Measurements from ENCODE around the gene FBXW9.

Gene FBXW9

DNA sequence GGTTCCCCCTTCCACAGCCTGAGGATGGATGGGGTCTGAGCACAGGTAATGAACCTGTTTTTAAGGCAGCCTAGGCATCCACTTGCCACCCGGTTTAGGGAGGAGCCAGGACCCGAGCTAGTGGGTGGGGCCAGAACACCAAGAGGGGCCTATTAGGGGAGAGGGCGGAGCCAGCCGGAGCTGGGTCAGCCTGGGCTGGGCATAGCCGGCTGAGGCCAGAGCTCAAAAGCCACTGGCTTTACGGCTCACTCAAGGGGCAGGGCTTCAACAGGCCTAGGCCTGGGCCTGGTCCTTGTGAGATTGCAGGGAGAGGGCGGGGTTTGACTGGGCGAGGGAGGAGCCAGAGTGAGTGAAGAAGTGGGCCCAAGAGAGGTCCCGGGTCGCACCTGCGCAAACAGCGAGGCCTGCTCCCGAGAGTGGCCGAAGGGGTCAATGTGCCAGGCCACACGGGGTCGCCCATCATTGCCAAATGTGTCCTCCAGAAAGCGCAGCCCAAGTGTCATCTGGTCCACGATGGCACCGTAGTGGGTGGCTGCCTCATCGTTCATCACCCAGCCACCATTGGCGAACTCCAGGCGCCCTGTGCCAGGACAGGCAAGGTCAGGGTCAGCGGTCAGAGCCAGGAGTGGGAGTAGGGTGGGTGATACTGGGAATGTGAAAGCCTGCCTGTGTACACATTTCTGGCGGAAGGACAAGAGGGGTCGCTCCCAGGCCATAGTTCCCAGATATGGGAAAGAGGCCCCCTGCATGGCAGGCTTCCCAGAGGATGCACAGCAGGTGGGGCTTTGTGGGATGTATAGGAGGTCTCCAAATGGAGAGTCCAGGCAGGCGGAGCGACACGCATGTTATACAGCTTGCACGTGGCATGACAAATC, 31.8 kb downstream of the FBXW9 start:
- H3K36me3 ChIP-seq (ENCODE audit: control insufficient read depth, insufficient read depth, low read length), result peaks cover 33% of the 10 kb centered on the region
- TF ChIP-seq, protein P1, sequence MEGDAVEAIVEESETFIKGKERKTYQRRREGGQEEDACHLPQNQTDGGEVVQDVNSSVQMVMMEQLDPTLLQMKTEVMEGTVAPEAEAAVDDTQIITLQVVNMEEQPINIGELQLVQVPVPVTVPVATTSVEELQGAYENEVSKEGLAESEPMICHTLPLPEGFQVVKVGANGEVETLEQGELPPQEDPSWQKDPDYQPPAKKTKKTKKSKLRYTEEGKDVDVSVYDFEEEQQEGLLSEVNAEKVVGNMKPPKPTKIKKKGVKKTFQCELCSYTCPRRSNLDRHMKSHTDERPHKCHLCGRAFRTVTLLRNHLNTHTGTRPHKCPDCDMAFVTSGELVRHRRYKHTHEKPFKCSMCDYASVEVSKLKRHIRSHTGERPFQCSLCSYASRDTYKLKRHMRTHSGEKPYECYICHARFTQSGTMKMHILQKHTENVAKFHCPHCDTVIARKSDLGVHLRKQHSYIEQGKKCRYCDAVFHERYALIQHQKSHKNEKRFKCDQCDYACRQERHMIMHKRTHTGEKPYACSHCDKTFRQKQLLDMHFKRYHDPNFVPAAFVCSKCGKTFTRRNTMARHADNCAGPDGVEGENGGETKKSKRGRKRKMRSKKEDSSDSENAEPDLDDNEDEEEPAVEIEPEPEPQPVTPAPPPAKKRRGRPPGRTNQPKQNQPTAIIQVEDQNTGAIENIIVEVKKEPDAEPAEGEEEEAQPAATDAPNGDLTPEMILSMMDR (IDR thresholded peaks at IDR 0.05; ENCODE audit: insufficient read depth, low read length, poor library complexity, severe bottlenecking), result no peak
- no peaks in the 10 kb centered on the region for H3K27me3 ChIP-seq (replicated peaks; ENCODE audit: control insufficient read depth, insufficient read depth, low read length)
- peak overlapping the region; percentile 23 for H3K4me3 ChIP-seq (replicated peaks; ENCODE audit: low read depth, low read length)
- no peak for DNase-seq (ENCODE audit: extremely low read depth, insufficient read length)

DNA sequence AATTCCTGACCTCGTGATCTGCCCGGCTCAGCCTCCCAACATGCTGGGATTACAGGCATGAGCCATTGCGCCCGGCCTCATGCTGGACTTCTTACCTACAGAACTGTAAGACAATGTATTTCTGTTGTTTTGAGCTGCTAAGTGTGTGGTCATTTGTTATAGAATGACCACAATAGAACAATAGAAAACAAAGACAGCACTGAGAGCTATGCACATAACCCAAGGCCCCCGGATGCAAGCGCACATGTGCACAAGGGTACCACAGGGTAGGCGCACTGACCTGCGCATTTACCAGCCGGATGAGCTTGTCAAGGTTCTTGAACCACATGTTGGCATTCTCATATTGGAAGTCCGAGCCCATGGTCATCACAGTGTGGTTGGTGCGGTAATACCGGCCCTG, 35.5 kb downstream of the FBXW9 start:
- Histone ChIP-seq H3K27me3 (replicated peaks; ENCODE audit: control insufficient read depth, insufficient read depth, low read length) (no peaks in the 10 kb centered on the region), H3K36me3 (ENCODE audit: control insufficient read depth, insufficient read depth, low read length) (peaks cover 46% of the 10 kb centered on the region), H3K4me3 (replicated peaks; ENCODE audit: low read depth, low read length) (no peak overlapping the region)
- DNase-seq (ENCODE audit: extremely low read depth, insufficient read length), result no peak
- TF ChIP-seq, protein P1 (IDR thresholded peaks at IDR 0.05; ENCODE audit: insufficient read depth, low read length, poor library complexity, severe bottlenecking), result no peak

DNA sequence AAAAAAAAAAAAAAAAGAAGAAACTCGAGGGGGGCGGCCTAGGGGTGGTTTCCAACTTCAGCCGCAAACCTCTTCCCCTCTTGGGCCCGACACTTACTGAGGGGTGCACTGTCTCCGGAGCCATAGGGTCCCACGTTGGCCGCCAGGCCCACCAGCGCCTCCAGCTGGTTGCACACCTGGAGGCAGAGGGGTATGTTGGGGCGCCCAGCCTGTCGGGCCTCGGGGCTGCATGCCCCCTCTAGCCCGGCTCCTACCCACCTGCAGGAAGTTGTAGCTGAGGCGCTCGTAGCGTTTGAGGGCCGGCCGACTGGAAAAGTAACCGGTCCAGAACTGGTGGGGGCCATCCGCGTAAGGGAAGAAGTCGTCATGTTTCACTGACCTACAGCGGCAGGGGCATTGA, 38.5 kb downstream of the FBXW9 start:
- no peaks in the 10 kb centered on the region for H3K27me3 ChIP-seq (replicated peaks; ENCODE audit: control insufficient read depth, insufficient read depth, low read length)
- DNase-seq (ENCODE audit: extremely low read depth, insufficient read length), result no peak
- TF ChIP-seq, protein P1 (IDR thresholded peaks at IDR 0.05; ENCODE audit: insufficient read depth, low read length, poor library complexity, severe bottlenecking), result peak; percentile 9
- no peak overlapping the region for H3K4me3 ChIP-seq (replicated peaks; ENCODE audit: low read depth, low read length)
- H3K36me3 ChIP-seq (ENCODE audit: control insufficient read depth, insufficient read depth, low read length), result peaks cover 41% of the 10 kb centered on the region

DNA sequence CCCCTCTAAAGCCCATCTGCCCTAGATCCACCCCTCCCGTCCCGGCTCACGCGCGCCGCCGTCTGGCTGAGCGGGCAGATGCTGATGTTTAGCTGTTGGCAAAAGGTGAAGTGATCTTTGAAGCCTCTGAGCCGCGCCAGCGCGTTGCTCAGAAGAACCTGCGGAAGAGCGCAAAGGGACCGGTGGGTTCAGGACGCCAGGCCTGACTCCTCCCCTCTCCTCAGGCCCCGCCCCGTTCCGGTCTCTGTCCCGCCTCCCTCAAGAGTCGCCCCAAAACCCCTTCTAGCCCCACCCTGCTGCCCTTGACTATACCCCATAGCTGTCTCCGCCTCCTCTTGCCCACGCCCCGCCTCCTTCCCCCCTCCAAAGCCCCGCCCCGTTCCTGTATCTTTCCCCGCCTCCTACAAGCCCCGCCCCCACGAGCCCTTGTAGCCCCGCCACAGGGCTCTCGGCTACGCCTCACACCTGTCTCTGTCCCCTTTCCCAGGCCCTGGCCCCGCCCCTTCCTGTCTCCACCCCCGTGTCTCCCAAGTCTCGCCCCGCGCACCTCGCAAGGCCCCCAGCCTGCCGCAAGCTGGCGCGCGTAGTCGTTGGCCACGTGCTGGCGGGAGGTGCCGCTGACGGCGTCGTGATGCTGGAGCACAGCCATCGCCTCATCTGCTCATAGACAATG, 39.4 kb downstream of the FBXW9 start:
- TF ChIP-seq, protein P1 (IDR thresholded peaks at IDR 0.05; ENCODE audit: insufficient read depth, low read length, poor library complexity, severe bottlenecking), result no peak
- Histone ChIP-seq H3K27me3 (replicated peaks; ENCODE audit: control insufficient read depth, insufficient read depth, low read length) (no peaks in the 10 kb centered on the region), H3K4me3 (replicated peaks; ENCODE audit: low read depth, low read length) (no peak overlapping the region), H3K36me3 (ENCODE audit: control insufficient read depth, insufficient read depth, low read length) (peaks cover 42% of the 10 kb centered on the region)
- no peak for DNase-seq (ENCODE audit: extremely low read depth, insufficient read length)

DNA sequence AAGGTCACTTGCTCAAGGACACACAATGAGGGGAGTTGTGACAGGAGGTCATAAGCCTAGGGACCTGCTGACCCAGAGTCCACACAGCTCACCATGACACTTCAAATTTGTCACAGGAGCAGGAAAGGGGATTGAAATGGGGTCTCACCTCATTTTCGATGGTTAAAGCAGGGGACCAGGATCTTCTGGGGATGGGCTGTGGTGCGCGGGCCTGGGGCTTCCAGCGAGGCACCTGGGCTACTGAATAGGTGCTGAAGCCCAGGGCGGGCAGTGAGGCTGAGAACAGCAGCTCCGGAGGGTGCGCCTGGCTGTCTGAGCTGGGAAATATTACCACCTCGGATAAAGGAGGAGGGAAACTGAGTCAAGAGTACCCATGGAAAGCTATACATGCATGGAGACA, 40.9 kb downstream of the FBXW9 start:
- H3K4me3 ChIP-seq (replicated peaks; ENCODE audit: low read depth, low read length), result no peak overlapping the region
- no peaks in the 10 kb centered on the region for H3K27me3 ChIP-seq (replicated peaks; ENCODE audit: control insufficient read depth, insufficient read depth, low read length)
- peaks cover 36% of the 10 kb centered on the region for H3K36me3 ChIP-seq (ENCODE audit: control insufficient read depth, insufficient read depth, low read length)
- TF ChIP-seq, protein P1 (IDR thresholded peaks at IDR 0.05; ENCODE audit: insufficient read depth, low read length, poor library complexity, severe bottlenecking), result no peak
- no peak for DNase-seq (ENCODE audit: extremely low read depth, insufficient read length)

All from GM06990 (cell line).